SK-N-SH (cell line): Measurements from ENCODE around the gene POLD3.

Experiments used
- EP300 ChIP-seq, 2 experiments: IDR thresholded peaks; 2 replicates each; pipeline versions ENCODE4 v1.4.0 to v1.6.1; 2012; ENCODE audit warnings: borderline replicate concordance in 1 of 2, low read depth in 1 of 2, low read length in 1 of 2
- JUND ChIP-seq: IDR thresholded peaks from 2 replicates; pipeline ENCODE4 v1.4.0; 2012
- MXI1 ChIP-seq: IDR thresholded peaks from 2 replicates; pipeline ENCODE4 v1.6.1; 2012; ENCODE audit warnings: mild to moderate bottlenecking, low read depth, low read length, improper control_type of control experiment
- NRF1 ChIP-seq: IDR thresholded peaks from 2 replicates; pipeline ENCODE4 v1.6.1; 2012; ENCODE audit warnings: low read depth, mild to moderate bottlenecking, low read length
- RAD21 ChIP-seq: IDR thresholded peaks from 2 replicates; pipeline ENCODE4 v1.6.1; 2012; ENCODE audit warnings: mild to moderate bottlenecking, low read length
- RCOR1 ChIP-seq: fragments of 150-350 bp; IDR thresholded peaks from 2 replicates; pipeline ENCODE4 v1.6.1; 2017; ENCODE audit warnings: antibody characterized with exemption, low read length
- RFX5 ChIP-seq: IDR thresholded peaks from 2 replicates; pipeline ENCODE4 v1.6.1; 2012; ENCODE audit warnings: mild to moderate bottlenecking, improper control_type of control experiment, low read length
- YY1 ChIP-seq: IDR thresholded peaks from 2 replicates; pipeline ENCODE4 v1.4.0; 2012; ENCODE audit warnings: low read depth, mild to moderate bottlenecking
- TF ChIP-seq, protein P1 (sequence below): IDR thresholded peaks from 2 replicates; pipeline ENCODE4 v1.6.1; 2012; ENCODE audit warnings: mild to moderate bottlenecking, low read depth, low read length, moderate library complexity
- TF ChIP-seq, protein P2 (sequence below): fragments of 200-600 bp; sonication (generic); IDR thresholded peaks from 2 replicates; pipeline ENCODE4 v1.6.1; 2017; ENCODE audit warnings: antibody characterized with exemption, mild to moderate bottlenecking, moderate library complexity
- TF ChIP-seq, protein P3 (sequence below): fragments of 150-350 bp; IDR thresholded peaks from 2 replicates; pipeline ENCODE4 v1.6.1; 2017; ENCODE audit warnings: antibody characterized with exemption, low read length, low read depth, borderline replicate concordance

DNA sequence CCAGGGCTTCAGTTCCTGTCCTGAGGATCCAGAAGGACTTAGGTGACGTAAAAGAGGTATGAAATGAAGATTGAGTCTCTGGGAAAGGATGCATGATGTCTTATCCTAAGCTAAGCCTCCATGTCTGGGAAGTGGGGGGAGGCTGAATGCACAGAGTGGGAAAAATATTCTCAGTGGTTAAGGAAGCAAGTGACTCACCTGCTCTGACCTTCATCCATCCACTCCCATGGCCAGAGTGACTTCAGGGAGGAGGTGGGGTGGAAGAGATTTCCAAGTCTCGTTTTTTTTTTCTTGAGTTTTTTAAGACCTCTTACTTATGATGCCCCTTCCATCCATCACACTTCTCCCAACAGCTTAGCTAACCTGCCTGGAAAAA lies 32.5 kb upstream of the POLD3 start:
- TF ChIP-seq RAD21, result no peak
- TF ChIP-seq NRF1, result no peak
- TF ChIP-seq, protein P1, sequence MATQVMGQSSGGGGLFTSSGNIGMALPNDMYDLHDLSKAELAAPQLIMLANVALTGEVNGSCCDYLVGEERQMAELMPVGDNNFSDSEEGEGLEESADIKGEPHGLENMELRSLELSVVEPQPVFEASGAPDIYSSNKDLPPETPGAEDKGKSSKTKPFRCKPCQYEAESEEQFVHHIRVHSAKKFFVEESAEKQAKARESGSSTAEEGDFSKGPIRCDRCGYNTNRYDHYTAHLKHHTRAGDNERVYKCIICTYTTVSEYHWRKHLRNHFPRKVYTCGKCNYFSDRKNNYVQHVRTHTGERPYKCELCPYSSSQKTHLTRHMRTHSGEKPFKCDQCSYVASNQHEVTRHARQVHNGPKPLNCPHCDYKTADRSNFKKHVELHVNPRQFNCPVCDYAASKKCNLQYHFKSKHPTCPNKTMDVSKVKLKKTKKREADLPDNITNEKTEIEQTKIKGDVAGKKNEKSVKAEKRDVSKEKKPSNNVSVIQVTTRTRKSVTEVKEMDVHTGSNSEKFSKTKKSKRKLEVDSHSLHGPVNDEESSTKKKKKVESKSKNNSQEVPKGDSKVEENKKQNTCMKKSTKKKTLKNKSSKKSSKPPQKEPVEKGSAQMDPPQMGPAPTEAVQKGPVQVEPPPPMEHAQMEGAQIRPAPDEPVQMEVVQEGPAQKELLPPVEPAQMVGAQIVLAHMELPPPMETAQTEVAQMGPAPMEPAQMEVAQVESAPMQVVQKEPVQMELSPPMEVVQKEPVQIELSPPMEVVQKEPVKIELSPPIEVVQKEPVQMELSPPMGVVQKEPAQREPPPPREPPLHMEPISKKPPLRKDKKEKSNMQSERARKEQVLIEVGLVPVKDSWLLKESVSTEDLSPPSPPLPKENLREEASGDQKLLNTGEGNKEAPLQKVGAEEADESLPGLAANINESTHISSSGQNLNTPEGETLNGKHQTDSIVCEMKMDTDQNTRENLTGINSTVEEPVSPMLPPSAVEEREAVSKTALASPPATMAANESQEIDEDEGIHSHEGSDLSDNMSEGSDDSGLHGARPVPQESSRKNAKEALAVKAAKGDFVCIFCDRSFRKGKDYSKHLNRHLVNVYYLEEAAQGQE, result no peak
- TF ChIP-seq RCOR1, result no peak
- TF ChIP-seq, protein P2, sequence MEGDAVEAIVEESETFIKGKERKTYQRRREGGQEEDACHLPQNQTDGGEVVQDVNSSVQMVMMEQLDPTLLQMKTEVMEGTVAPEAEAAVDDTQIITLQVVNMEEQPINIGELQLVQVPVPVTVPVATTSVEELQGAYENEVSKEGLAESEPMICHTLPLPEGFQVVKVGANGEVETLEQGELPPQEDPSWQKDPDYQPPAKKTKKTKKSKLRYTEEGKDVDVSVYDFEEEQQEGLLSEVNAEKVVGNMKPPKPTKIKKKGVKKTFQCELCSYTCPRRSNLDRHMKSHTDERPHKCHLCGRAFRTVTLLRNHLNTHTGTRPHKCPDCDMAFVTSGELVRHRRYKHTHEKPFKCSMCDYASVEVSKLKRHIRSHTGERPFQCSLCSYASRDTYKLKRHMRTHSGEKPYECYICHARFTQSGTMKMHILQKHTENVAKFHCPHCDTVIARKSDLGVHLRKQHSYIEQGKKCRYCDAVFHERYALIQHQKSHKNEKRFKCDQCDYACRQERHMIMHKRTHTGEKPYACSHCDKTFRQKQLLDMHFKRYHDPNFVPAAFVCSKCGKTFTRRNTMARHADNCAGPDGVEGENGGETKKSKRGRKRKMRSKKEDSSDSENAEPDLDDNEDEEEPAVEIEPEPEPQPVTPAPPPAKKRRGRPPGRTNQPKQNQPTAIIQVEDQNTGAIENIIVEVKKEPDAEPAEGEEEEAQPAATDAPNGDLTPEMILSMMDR, result no peak
- TF ChIP-seq EP300 (IDR thresholded peaks at IDR 0.05; ENCODE audit: borderline replicate concordance in 1 of 2, low read depth in 1 of 2, low read length in 1 of 2), result no peak
- TF ChIP-seq, protein P3, sequence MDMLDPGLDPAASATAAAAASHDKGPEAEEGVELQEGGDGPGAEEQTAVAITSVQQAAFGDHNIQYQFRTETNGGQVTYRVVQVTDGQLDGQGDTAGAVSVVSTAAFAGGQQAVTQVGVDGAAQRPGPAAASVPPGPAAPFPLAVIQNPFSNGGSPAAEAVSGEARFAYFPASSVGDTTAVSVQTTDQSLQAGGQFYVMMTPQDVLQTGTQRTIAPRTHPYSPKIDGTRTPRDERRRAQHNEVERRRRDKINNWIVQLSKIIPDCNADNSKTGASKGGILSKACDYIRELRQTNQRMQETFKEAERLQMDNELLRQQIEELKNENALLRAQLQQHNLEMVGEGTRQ, result no peak
- no peak for TF ChIP-seq MXI1
- TF ChIP-seq JUND, result no peak
- no peak for TF ChIP-seq RFX5
- no peak for TF ChIP-seq YY1
